ENCODE data around the gene LRRC8A.

GRCh38 chr9:128887914-128888350, 6.0 kb downstream of the LRRC8A start:
- no peak for TF ChIP-seq EZH2phosphoT487 (IDR thresholded peaks at IDR 0.05; ENCODE audit: borderline replicate concordance)
- TF ChIP-seq, protein P1, sequence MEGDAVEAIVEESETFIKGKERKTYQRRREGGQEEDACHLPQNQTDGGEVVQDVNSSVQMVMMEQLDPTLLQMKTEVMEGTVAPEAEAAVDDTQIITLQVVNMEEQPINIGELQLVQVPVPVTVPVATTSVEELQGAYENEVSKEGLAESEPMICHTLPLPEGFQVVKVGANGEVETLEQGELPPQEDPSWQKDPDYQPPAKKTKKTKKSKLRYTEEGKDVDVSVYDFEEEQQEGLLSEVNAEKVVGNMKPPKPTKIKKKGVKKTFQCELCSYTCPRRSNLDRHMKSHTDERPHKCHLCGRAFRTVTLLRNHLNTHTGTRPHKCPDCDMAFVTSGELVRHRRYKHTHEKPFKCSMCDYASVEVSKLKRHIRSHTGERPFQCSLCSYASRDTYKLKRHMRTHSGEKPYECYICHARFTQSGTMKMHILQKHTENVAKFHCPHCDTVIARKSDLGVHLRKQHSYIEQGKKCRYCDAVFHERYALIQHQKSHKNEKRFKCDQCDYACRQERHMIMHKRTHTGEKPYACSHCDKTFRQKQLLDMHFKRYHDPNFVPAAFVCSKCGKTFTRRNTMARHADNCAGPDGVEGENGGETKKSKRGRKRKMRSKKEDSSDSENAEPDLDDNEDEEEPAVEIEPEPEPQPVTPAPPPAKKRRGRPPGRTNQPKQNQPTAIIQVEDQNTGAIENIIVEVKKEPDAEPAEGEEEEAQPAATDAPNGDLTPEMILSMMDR (conservative IDR thresholded peaks at IDR 0.05; ENCODE audit: low read length): no peak
